ENCODE results near the gene ENOX2. TPM values are rescaled to one million over a fixed set of nuclear protein-coding genes. Genes with fewer than 3 reads are reported as not detected.

The ENOX2 gene
- total RNA-seq, 1 experiment from 2014 or later, result 12.9 TPM

- Histone ChIP-seq H3K9ac (ENCODE audit: low read length) (no peak overlapping the region), H3K4me3 (replicated peaks in 1 of 2; ENCODE audit: low read depth in 1 of 2, low read length in 2 of 2) (no peak overlapping the region), H4K20me1 (ENCODE audit: insufficient read depth) (no peaks in the 10 kb centered on the region), H3K27me3 (ENCODE audit: insufficient read depth, low read length) (no peaks in the 10 kb centered on the region), H2AFZ (ENCODE audit: low read depth, low read length, poor library complexity, severe bottlenecking) (no peak overlapping the region), H3K9me3 (ENCODE audit: control insufficient read depth in 1 of 2, insufficient read depth in 1 of 2, low read depth in 1 of 2, low read length in 2 of 2) (no peaks in the 10 kb centered on the region), H3K9me2 (ENCODE audit: insufficient read depth) (no peaks in the 10 kb centered on the region), H3K36me3 (ENCODE audit: control insufficient read depth in 1 of 2, insufficient read depth in 2 of 2, low read length in 2 of 2) (no peaks in the 10 kb centered on the region), H3K4me2 (ENCODE audit: low read length) (no peak overlapping the region), H3K79me2 (ENCODE audit: insufficient read depth, low read length) (no peaks in the 10 kb centered on the region), H3K27ac (ENCODE audit: low read depth, low read length) (no peak overlapping the region), H3K4me1 (ENCODE audit: control insufficient read depth in 1 of 2, insufficient read depth in 2 of 2, low read length in 2 of 2) (no peaks in the 10 kb centered on the region)
- no peak for ATAC-seq
- ChIA-PET RAD21 (ENCODE audit: low non-redundant PET in 1 of 2, low total read pairs in 2 of 2, uncharacterized antibody in 2 of 2, unreplicated experiment in 2 of 2) (no interaction called here), POLR2A (no interaction called here), CTCF (no interaction called here)
- BruUV-seq (replicated peaks), result no TSS peak
- no peak for TF ChIP-seq ATF3 (IDR thresholded peaks at IDR 0.05)
- no peak for TF ChIP-seq EZH2 (IDR thresholded peaks at IDR 0.05)
- no peak for TF ChIP-seq CBX3 (IDR thresholded peaks at IDR 0.05; ENCODE audit: low read depth)
- no peak for TF ChIP-seq POLR2A (IDR thresholded peaks at IDR 0.05; ENCODE audit: borderline replicate concordance, extremely low read depth, insufficient read depth, insufficient read length)
- no peak for TF ChIP-seq FOSL1 (IDR thresholded peaks at IDR 0.05; ENCODE audit: low read depth)
- no peak for TF ChIP-seq ELF1 (IDR thresholded peaks at IDR 0.05; ENCODE audit: borderline replicate concordance, low read depth)
- no peak for TF ChIP-seq RAD21 (IDR thresholded peaks at IDR 0.05; ENCODE audit: low read depth)
- no peak for TF ChIP-seq TCF7L2 (IDR thresholded peaks at IDR 0.05; ENCODE audit: borderline replicate concordance, extremely low read depth, insufficient read depth, insufficient read length)
- TF ChIP-seq REST (IDR thresholded peaks at IDR 0.05; ENCODE audit: low read depth), result no peak
- no peak for TF ChIP-seq YY1 (IDR thresholded peaks at IDR 0.05; ENCODE audit: extremely low read depth, insufficient replicate concordance, low read depth, low read length)
- no peak for TF ChIP-seq SRF (IDR thresholded peaks at IDR 0.05; ENCODE audit: low read depth)
- TF ChIP-seq ZNF274 (IDR thresholded peaks at IDR 0.05; ENCODE audit: low read depth, low read length), result no peak
- TF ChIP-seq EGR1 (IDR thresholded peaks at IDR 0.05; ENCODE audit: low read depth), result no peak
- TF ChIP-seq POLR2AphosphoS5 (IDR thresholded peaks at IDR 0.05; ENCODE audit: low read depth, low read length), result no peak
- no peak for TF ChIP-seq ZBTB33 (IDR thresholded peaks at IDR 0.05; ENCODE audit: extremely low read depth, insufficient replicate concordance, low read length)
- no peak for TF ChIP-seq SIN3A (IDR thresholded peaks at IDR 0.05; ENCODE audit: low read depth)
- TF ChIP-seq MAX (IDR thresholded peaks at IDR 0.05), result no peak
- TF ChIP-seq EZH2phosphoT487 (IDR thresholded peaks at IDR 0.05; ENCODE audit: borderline replicate concordance), result no peak
- no peak for TF ChIP-seq CEBPB (IDR thresholded peaks at IDR 0.05; ENCODE audit: low read depth)
- no peak for TF ChIP-seq ZFX (IDR thresholded peaks at IDR 0.05)
- intact Hi-C loops (cut with micrococcal nuclease), result no loop called here
- DNase-seq (ENCODE audit: low read depth, low spot score), result no peak
Measured at GRCh38 chrX:130741151-130741550, 161.9 kb downstream of the ENOX2 start.

All from HCT116 (cell line).